BLaER1 treated with 17β-estradiol and CSF1 and Interleukin-3, amounts not matched to agents 10 nM and 100 nM (cell line): ENCODE results near the gene SPRYD7.
"Not testable (repeated sequence)": the region's sequence is repeated elsewhere in the genome, so short reads cannot be mapped to it uniquely, and the experiment has no call there.

Source experiments
- H3K27ac ChIP-seq, 11 experiments: shearing (Covaris generic); formaldehyde crosslinking; 2 replicates each; pipeline ENCODE4 v1.8.1; 2022
- H3K27me3 ChIP-seq, 11 experiments: shearing (Covaris generic); formaldehyde crosslinking; 2 replicates each; pipeline ENCODE4 v1.8.1; 2022
- H3K36me3 ChIP-seq, 11 experiments: shearing (Covaris generic); formaldehyde crosslinking; 2 replicates each; pipeline ENCODE4 v1.8.1; 2022
- H3K4me1 ChIP-seq, 10 experiments: shearing (Covaris generic); formaldehyde crosslinking; 2 replicates each; pipeline ENCODE4 v1.8.1; 2022
- H3K4me2 ChIP-seq, 11 experiments: shearing (Covaris generic); formaldehyde crosslinking; 2 replicates each; pipeline ENCODE4 v1.8.1; 2022
- H3K4me3 ChIP-seq, 10 experiments: shearing (Covaris generic); formaldehyde crosslinking; 2 replicates each; pipeline ENCODE4 v1.8.1; 2022
- H3K9ac ChIP-seq, 11 experiments: shearing (Covaris generic); formaldehyde crosslinking; 2 replicates each; pipeline ENCODE4 v1.8.1; 2022
- H3K9me3 ChIP-seq, 11 experiments: shearing (Covaris generic); formaldehyde crosslinking; replicated peaks in 1 of 11; 2 replicates each; pipeline ENCODE4 v1.8.1; 2022
- H4K20me1 ChIP-seq, 11 experiments: shearing (Covaris generic); formaldehyde crosslinking; 2 replicates each; pipeline ENCODE4 v1.8.1; 2022
- Cebpa-rat ChIP-seq, 11 experiments: shearing (Covaris generic); IDR thresholded peaks; 2 replicates each; pipeline ENCODE4 v1.8.1; 2022

SPRYD7 gene

GRCh38 chr13:49958321-49958720, 22.2 kb upstream of the SPRYD7 start:
- Histone ChIP-seq H3K9ac (no peak overlapping the region), H3K4me2 (no peak overlapping the region), H3K4me1 (peaks cover 0 to 19% (median 7%) of the 10 kb centered on the region in 10 experiments; a peak in 12 of 20 replicates), H3K4me3 (no peak overlapping the region), H3K27ac (no peak overlapping the region), H3K9me3 (peaks cover 24 to 50% (median 47%) of the 10 kb centered on the region in 11 experiments), H4K20me1 (no peaks in the 10 kb centered on the region), H3K36me3 (peaks cover 29 to 65% (median 49%) of the 10 kb centered on the region in 11 experiments), H3K27me3 (no peaks in the 10 kb centered on the region)
- no peak for TF ChIP-seq Cebpa-rat (IDR thresholded peaks at IDR 0.05)

DNA sequence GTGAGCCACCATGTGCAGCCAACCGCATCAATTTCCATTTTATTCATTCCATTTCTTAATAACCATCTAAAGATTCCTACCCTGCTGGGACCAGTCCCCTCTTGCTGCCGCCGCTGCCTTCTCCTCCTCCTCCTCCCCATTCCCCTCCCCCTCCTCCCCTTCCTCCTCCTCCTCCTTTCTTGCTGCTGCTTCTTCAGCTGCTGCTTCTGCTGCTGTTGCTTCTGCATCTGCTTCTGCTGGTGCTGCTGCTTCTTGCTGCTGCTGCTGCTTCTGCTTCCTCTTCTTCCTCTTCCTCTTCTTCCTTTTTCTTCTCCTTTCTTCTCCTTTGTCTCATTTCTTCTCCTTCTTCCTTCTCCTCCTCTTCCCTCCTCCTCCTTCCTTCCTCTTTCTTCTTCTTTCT, 20.0 kb upstream of the SPRYD7 start:
- TF ChIP-seq Cebpa-rat (IDR thresholded peaks at IDR 0.05), result no peak
- Histone ChIP-seq H3K36me3 (peaks cover 9 to 43% (median 29%) of the 10 kb centered on the region in 11 experiments; a peak in 20 of 22 replicates), H3K9ac (no peak overlapping the region), H3K4me3 (no peak overlapping the region), H3K27me3 (no peaks in the 10 kb centered on the region), H3K9me3 (peaks cover 6 to 29% (median 27%) of the 10 kb centered on the region in 11 experiments; a peak in 21 of 22 replicates), H4K20me1 (no peaks in the 10 kb centered on the region), H3K4me2 (peak overlapping the region in 6 of 11 experiments; percentile 1 to 68 (median 58); a peak in 8 of 22 replicates), H3K27ac (0 out of 22 replicates have a peak overlapping the region, but pooled peaks of 1 of the 11 experiments have one; percentile 3), H3K4me1 (peaks cover 0 to 19% (median 7%) of the 10 kb centered on the region in 10 experiments; a peak in 12 of 20 replicates)

GRCh38 chr13:49954674-49955455, 18.7 kb upstream of the SPRYD7 start:
- H3K27me3 ChIP-seq, result no peaks in the 10 kb centered on the region
- H3K36me3 ChIP-seq, result peaks cover 6 to 30% (median 18%) of the 10 kb centered on the region in 11 experiments; a peak in 17 of 22 replicates
- no peak overlapping the region for H3K4me3 ChIP-seq
- H3K27ac ChIP-seq, result no peak overlapping the region
- H3K9me3 ChIP-seq, result peaks cover 2 to 18% (median 15%) of the 10 kb centered on the region in 11 experiments; a peak in 20 of 22 replicates
- H3K9ac ChIP-seq, result no peak overlapping the region
- peaks cover 0 to 19% (median 7%) of the 10 kb centered on the region in 10 experiments; a peak in 12 of 20 replicates for H3K4me1 ChIP-seq
- H3K4me2 ChIP-seq, result peak overlapping the region in 3 of 11 experiments; percentile 60 to 68 (median 65); a peak in 7 of 22 replicates
- TF ChIP-seq Cebpa-rat (IDR thresholded peaks at IDR 0.05), result no peak
- no peaks in the 10 kb centered on the region for H4K20me1 ChIP-seq

GRCh38 chr13:49953560-49953959, 17.4 kb upstream of the SPRYD7 start:
- no peak overlapping the region for H3K9ac ChIP-seq
- no peaks in the 10 kb centered on the region for H3K27me3 ChIP-seq
- H3K4me1 ChIP-seq, result peaks cover 0 to 19% (median 7%) of the 10 kb centered on the region in 10 experiments; a peak in 12 of 20 replicates
- H3K4me2 ChIP-seq, result no peak overlapping the region
- H4K20me1 ChIP-seq, result no peaks in the 10 kb centered on the region
- H3K36me3 ChIP-seq, result peaks cover under 1 to 17% (median 7%) of the 10 kb centered on the region in 11 experiments; a peak in 12 of 22 replicates
- no peak overlapping the region for H3K27ac ChIP-seq
- TF ChIP-seq Cebpa-rat (IDR thresholded peaks at IDR 0.05), result no peak
- H3K4me3 ChIP-seq, result no peak overlapping the region
- H3K9me3 ChIP-seq, result peaks cover 0 to 7% (median 1%) of the 10 kb centered on the region in 11 experiments; a peak in 11 of 22 replicates

DNA sequence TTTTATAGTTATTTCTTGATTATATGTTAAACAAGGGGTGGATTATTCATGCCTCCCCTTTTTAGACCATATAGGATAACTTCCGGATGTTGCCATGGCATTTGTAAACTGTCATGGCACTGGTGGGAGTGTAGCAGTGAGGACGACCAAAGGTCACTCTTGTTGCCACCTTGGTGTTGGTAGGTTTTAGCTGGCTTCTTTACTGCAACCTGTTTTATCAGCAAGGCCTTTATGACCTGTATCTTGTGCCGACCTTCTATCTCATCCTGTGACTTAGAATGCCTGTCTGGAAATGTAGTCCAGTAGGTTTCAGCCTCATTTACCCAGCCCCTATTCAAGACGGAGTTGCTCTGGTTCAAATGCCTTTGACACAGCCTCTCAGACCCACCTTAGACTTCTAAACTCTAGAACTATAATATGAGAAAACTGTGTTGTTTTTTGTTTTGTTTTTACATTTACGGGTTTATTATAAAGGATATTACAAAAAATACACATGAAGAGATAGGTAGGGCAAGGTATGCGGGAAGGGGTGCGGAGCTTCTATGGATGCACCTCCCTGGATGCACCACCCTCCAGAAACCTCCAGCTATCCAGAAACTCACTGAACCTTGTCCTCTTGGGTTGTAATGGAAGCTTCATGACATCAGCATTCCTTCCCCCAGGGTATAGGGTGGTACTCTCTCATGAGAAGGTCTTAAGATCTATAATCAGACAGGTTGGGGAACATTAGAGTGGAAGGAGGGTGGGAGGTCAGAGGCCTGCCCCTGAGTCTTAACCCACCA, 15.8 kb upstream of the SPRYD7 start:
- no peak for TF ChIP-seq Cebpa-rat (IDR thresholded peaks at IDR 0.05)
- H3K9ac ChIP-seq, result no peak overlapping the region

DNA sequence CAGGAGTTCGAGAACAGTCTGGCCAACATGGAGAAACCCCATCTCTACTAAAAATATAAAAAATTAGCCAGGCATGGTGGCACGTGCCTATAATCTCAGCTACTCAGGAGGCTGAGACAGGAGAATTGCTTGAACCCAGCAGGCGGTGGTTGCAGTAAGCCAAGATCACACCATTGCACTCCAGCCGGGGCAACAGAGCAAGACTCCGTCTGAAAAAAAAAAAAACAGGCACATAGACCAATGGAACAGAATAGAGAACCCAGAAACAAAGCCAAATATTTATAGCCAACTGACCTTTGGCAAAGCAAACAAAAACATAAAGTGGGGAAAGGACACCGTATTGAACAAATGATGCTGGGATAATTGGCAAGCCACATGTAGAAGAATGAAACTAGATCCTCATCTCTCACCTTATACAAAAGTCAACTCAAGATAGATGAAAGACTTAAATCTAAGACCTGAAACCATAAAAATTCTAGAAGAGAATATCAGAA, 12.7 kb upstream of the SPRYD7 start:
- not testable (repeated sequence) for H3K4me2 ChIP-seq, H4K20me1 ChIP-seq, H3K27ac ChIP-seq, H3K9ac ChIP-seq, H3K36me3 ChIP-seq, H3K27me3 ChIP-seq, H3K4me1 ChIP-seq, H3K4me3 ChIP-seq
- peaks cover 0 to 12% (median 0%) of the 10 kb centered on the region in 11 experiments; a peak in 4 of 22 replicates for H3K9me3 ChIP-seq

More for the DNA sequence above, 15.8 kb upstream of the SPRYD7 start:
- Histone ChIP-seq H3K4me1 (peaks cover 0 to 19% (median 7%) of the 10 kb centered on the region in 10 experiments; a peak in 12 of 20 replicates), H3K4me3 (no peak overlapping the region), H3K27ac (no peak overlapping the region), H3K4me2 (no peak overlapping the region), H3K36me3 (peaks cover 0 to 7% (median 0%) of the 10 kb centered on the region in 11 experiments; a peak in 4 of 22 replicates), H3K27me3 (no peaks in the 10 kb centered on the region), H4K20me1 (no peaks in the 10 kb centered on the region), H3K9me3 (peaks cover 0 to 12% (median 0%) of the 10 kb centered on the region in 11 experiments; a peak in 3 of 22 replicates)

GRCh38 chr13:49939321-49939720, 3.2 kb upstream of the SPRYD7 start:
- H3K4me3 ChIP-seq, result no peak overlapping the region
- no peaks in the 10 kb centered on the region for H4K20me1 ChIP-seq
- H3K9ac ChIP-seq, result no peak overlapping the region
- peaks cover 27 to 40% (median 33%) of the 10 kb centered on the region in 10 experiments for H3K4me1 ChIP-seq
- no peaks in the 10 kb centered on the region for H3K27me3 ChIP-seq
- no peaks in the 10 kb centered on the region for H3K36me3 ChIP-seq
- TF ChIP-seq Cebpa-rat (IDR thresholded peaks at IDR 0.05), result no peak
- no peak overlapping the region for H3K4me2 ChIP-seq
- H3K9me3 ChIP-seq, result peaks cover 0 to 3% (median 0%) of the 10 kb centered on the region in 11 experiments; a peak in 2 of 22 replicates
- peak overlapping the region in 1 of 11 experiments; percentile 57; a peak in 2 of 22 replicates for H3K27ac ChIP-seq

GRCh38 chr13:49938921-49939320, 2.8 kb upstream of the SPRYD7 start:
- Histone ChIP-seq H3K9ac (peak overlapping the region in 1 of 11 experiments; percentile 11; a peak in 1 of 22 replicates), H3K4me1 (peaks cover 30 to 44% (median 37%) of the 10 kb centered on the region in 10 experiments), H3K27me3 (no peaks in the 10 kb centered on the region), H3K27ac (peak overlapping the region in 2 of 11 experiments; percentile 57 to 82; a peak in 4 of 22 replicates), H3K4me2 (peak overlapping the region in 7 of 11 experiments; percentile 46 to 99 (median 97); a peak in 7 of 22 replicates), H4K20me1 (no peaks in the 10 kb centered on the region), H3K4me3 (no peak overlapping the region), H3K36me3 (no peaks in the 10 kb centered on the region), H3K9me3 (no peaks in the 10 kb centered on the region; a peak in 1 of 22 replicates)
- no peak for TF ChIP-seq Cebpa-rat (IDR thresholded peaks at IDR 0.05)
